Measurements from ENCODE around the gene CELSR1.
"Not testable (repeated sequence)": the region's sequence is repeated elsewhere in the genome, so short reads cannot be mapped to it uniquely, and the experiment has no call there.

Gene CELSR1

DNA sequence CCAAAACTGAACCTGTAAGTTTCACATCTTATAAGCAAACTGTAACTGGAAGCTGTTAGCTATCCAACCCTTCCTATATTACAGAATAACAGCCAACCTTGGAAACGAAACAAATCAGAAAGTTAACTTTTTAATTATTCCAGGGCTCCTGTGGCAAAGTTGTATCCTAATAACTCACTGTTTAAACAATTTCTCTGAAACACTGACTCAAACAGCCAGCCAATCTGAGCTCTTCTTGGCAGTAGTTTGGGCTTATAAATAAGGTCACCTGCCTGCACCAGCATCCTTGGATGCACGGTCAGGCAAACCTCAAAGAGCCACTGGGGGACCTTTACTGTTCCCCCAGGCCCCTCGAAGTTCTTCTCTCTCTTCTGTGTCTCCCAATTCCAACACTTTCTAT lies 5.0 kb downstream of the CELSR1 start:
- DNase-seq, result no peak

DNA sequence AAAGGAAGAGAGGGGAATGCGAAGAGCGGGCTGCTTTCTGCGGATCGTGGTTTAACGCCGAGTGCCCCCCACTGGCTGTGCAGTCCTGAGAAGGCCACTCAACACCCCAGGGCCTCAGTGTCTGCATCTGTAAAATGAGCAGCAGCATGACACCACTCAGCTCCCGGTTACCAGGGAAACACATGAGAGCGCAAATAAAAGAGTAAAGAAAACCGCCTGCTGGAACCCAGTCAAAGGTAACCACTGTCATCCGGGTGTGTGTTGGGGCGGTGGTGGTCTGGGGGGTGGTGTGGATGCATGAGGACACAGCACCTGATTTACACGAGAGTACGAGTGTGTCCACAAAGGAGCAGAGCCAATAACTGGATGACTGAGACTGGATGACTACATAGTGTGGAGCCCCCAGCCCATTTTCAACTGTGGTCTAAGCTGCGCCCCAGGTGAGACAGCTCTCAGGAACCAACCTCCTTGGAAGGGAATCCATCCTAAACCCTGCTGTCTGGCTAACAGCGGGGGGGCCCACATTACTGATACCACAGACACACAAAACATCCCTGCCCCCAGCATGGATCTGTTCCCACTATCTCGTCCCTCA lies 5.7 kb downstream of the CELSR1 start:
- DNase-seq, result no peak

GRCh38 chr22:46528121-46528610 lies 9.3 kb downstream of the CELSR1 start:
- DNase-seq, result no peak

DNA sequence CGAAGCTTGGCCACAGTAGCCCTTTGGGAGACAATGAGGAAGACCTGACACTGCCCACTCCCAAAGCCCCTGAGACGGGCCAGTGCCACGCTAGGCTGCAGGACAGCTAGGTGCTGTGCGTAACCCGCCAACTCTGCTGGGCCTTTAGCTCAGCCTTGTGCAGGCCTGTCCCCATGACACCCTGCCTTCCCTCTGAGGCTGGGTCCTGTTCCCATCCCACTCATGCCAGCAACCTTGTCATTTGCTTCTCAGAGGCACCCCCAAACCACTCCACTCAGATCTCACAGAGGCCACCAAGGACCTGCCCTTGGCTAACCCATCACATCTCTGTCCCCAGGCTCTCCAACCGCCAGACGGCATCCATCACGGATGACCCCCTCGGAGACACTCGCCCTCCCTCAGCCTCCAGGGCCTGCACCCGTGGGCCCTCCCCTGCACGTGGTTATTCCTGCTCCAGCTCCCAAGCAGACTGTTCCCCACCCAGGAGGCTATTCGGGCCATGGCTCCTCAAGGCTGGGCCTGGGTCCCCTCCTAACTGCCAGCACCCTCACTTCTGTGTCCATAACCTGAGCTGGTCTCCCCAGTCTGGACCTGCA lies 11.1 kb downstream of the CELSR1 start:
- no peak for DNase-seq

DNA sequence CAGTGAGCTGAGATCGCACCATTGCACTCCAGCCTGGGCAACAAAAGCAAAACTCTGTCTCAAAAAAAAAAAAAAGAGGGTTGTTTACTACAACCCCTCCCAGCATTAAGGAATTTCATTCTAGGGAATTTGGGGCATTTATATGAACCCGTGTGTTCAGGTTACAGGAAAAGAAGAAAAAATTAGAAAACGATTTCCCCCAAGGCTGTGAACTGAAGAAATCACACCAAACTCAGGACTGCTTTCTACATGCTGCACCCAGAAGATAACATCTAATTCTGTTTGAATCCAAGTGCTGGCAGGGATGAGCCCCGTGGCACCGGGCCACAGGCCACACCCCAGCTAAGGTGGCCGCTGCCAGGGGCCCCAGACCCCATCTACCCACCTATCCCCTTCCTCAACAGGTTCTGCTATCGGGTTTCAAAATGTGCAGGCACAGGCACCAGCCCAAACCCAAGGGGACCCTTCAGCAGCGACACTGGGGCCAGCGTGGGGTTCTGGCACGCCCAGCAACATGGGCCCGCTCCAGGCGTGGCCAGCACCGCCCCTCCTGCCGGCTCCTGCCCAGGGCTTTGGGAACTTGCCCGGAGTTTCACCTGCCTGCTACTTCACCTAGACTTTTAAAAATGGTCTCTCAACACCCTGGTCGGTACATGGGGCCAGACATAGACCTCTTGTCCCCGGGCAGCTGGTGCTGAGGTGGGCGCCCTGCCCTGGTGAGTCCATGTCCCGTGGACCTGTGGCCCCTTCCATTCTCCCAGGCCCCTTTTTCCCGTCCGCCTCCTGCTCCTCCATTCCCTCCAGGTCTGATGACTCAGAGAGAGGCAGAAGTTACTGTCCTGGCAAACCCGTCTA lies 11.8 kb downstream of the CELSR1 start:
- DNase-seq, result no peak

GRCh38 chr22:46524203-46524740 lies 13.1 kb downstream of the CELSR1 start:
- DNase-seq, result no peak

- no peak for DNase-seq
Observed at GRCh38 chr22:46522797-46523196, 14.6 kb downstream of the CELSR1 start.

DNA sequence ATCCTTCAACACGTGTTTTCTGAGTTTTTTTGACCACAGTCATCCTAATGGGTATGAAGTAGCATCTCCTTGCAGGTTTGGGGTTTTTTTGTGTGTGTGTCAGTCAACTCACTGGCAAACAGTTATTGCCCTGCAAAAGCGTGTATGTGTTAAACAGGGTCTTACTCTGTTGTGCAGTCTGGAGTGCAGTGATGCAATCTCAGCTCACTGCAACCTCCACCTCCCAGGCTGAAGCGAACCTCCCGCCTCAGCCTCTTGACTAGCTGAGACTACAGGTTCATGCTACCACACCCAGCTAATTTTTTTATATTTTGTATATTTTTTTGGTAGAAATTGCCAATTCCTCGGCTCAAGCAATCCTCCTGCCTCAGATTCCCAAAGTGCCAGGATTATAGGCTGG lies 15.4 kb downstream of the CELSR1 start:
- DNase-seq, result no peak

DNA sequence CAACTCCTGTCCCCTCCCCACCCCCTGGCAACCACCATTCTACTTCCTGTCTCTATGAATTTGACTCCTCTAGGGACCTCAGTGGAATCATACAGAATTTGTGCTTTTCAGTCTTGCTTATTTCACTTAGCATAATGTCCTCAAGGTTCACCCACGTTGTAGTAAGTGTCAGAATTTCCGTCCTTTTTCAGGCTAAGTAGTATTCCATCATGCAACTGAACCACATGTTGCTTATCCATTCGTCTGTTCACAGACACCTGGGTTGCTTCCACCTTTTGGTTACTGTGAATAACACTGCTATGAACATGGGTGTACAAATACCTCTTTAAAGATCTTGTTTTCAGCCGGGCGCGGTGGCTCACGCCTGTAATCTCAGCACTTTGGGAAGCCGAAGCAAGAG lies 16.5 kb downstream of the CELSR1 start:
- DNase-seq, result no peak

GRCh38 chr22:46519377-46519776 lies 18.0 kb downstream of the CELSR1 start:
- DNase-seq, result no peak

DNA sequence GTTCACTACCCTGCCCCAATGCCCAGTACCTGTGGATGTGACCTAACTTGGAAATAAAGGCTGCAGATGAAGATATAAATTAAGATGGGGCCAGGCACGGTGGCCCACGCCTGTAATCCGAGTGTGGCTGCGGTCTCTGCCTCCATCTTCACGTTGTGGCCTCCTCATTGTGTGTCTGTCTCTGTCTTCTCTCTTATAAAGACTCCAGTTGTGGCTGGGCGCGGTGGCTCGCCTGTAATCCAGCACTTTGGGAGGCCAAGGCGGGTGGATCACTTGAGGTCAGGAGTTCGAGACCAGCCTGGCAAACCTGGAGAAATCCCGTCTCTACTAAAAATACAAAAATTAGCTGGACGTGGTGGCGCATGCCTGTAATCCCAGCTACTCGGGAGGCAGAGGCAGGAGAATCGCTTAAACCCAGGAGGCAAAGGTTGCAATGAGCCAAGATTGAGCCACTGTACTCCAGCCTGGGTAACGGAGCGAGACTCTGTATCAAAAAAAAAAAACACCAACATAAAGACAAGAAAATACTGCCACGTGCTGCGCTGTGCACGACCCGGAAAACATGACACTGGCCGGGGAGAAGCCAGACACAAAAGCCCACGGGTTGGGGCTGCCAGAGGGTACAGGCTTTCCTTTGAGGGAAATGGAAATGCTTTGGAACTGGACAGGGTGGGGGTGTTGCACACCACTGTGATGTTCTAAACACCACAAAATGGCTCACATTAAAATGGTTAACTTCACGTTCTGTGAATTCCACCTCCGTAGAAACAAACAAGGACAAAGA lies 18.7 kb downstream of the CELSR1 start:
- no peak for DNase-seq

DNA sequence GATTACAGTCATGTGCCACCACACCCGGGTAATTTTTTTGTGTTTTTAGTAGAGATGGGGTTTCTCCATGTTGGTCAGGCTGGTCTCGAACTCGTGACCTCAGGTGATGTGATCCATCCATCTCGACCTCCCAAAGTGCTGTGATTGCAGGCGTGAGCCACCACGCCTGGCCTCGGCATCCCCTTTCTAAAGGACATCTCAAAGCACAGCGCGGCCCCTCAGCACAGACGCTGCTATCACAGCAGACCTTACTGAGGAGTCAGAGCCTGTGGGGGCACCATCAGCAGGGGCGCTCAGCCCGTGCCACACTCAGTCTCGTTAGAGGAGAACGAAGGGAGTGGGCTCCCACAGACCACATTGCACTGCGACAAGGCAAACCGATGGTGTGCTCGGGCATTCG lies 19.4 kb downstream of the CELSR1 start:
- DNase-seq, result no peak

GRCh38 chr22:46517255-46517761 lies 20.1 kb downstream of the CELSR1 start:
- no peak for DNase-seq

GRCh38 chr22:46516638-46517037 lies 20.8 kb downstream of the CELSR1 start:
- no peak for DNase-seq

- DNase-seq, result not testable (repeated sequence)
Observed at GRCh38 chr22:46516112-46516487, 21.3 kb downstream of the CELSR1 start.

- DNase-seq, result no peak
Observed at GRCh38 chr22:46515208-46516111, 22.0 kb downstream of the CELSR1 start.

GRCh38 chr22:46514592-46515207 lies 22.7 kb downstream of the CELSR1 start:
- no peak for DNase-seq

DNA sequence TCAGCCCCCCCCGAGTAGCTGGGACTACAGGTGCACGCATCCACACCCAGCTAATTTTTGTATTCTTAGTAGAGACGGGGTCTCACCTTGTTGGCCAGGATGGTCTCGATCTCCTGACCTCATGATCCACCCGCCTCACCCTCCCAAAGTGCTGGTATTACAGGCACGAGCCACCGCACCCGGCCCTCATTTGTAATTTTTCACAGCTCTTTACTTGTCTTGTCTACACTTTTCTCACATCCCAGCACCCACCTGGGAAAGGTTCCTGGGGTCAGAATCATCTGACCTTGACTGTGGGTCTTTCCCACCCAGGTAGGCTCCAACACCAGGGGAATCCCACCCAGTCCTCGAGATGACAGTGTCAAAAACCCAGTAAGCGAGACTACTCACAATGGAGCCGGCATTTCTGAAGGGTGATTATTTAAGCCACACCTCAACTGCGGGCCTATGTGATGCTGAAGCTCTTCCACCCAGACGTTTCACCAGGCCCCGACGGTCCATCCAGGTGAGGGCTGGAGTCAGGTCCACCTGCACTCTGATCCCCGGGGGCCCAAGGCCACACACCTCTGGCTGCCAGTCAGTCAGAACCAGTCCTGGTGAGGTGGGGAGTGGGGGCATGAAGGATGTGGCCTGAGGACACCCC lies 23.4 kb downstream of the CELSR1 start:
- DNase-seq, result no peak

- DNase-seq, result no peak
Observed at GRCh38 chr22:46512683-46513082, 24.7 kb downstream of the CELSR1 start.

DNA sequence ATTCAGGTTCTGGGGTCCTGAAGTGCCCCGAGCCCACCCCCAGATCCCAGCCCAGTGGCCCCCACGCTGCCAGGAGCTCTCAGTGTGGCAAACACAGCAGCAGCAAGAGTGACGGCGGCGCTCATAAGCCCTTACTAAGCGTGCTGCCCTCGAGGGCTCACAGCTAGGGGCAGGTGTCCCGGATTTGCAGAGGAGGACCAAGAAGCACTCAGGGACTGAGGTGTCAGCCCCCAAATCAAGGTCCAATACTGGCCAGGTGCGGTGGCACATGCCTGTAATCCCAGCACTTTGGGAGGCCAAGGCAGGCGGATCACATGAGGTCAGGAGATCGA lies 25.4 kb downstream of the CELSR1 start:
- DNase-seq, result no peak
